ENCODE results near the gene SPATC1L. TPM values are rescaled to one million over a fixed set of nuclear protein-coding genes. Genes with fewer than 3 reads are reported as not detected.

SPATC1L gene
- total and polyA plus RNA-seq, 2 of the 8 experiments (the other 6 are each of a cell fraction or from before 2014, with no cell fraction given): 24.9 to 50.0 TPM

- Histone ChIP-seq H4K20me1 (replicated peaks in 1 of 2; ENCODE audit: control insufficient read depth in 1 of 2, insufficient read depth in 2 of 2, low read length in 2 of 2) (peaks cover 0 to 16% of the 10 kb centered on the region in 2 experiments), H3K4me3 (ENCODE audit: extremely low read depth in 1 of 4, insufficient read depth in 2 of 4, low read depth in 3 of 4, low read length in 4 of 4) (no peak overlapping the region), H3K36me3 (ENCODE audit: control insufficient read depth in 2 of 4, insufficient read depth in 4 of 4, low read length in 3 of 4) (peaks cover 2 to 23% (median 3%) of the 10 kb centered on the region in 4 experiments; a peak in 4 of 8 replicates), H2BK120ac (replicated peaks; ENCODE audit: low read depth, low read length) (no peak overlapping the region), H2BK15ac (ENCODE audit: low read length) (no peak overlapping the region), H3K4ac (replicated peaks; ENCODE audit: insufficient read length, low read depth, low read length) (no peak overlapping the region), H3K79me1 (ENCODE audit: low read depth, low read length) (no peaks in the 10 kb centered on the region), H3K56ac (replicated peaks; ENCODE audit: insufficient read length, low read depth, low read length) (no peak overlapping the region), H3K18ac (ENCODE audit: extremely low read depth, low read length) (no peak overlapping the region), H2AFZ (ENCODE audit: low read length) (no peak overlapping the region), H3K23ac (ENCODE audit: insufficient read length) (no peak overlapping the region), H2BK20ac (ENCODE audit: low read length) (no peak overlapping the region), H3K27me3 (replicated peaks in 1 of 4; ENCODE audit: control insufficient read depth in 3 of 4, extremely low read depth in 1 of 4, insufficient read depth in 3 of 4, low read length in 3 of 4) (no peaks in the 10 kb centered on the region), H3K23me2 (ENCODE audit: low read depth, low read length) (peaks cover 7% of the 10 kb centered on the region; the same call in 1 of the 2 replicates), H3K27ac (ENCODE audit: low read depth, low read length) (no peak overlapping the region), H3K4me1 (replicated peaks in 1 of 4; ENCODE audit: control insufficient read depth in 3 of 4, insufficient read depth in 4 of 4, low read length in 3 of 4) (peaks cover 0 to 7% (median 0%) of the 10 kb centered on the region in 4 experiments; a peak in 2 of 7 replicates), H2BK12ac (ENCODE audit: low read depth, low read length) (no peak overlapping the region), H4K5ac (ENCODE audit: insufficient read length, low read depth, low read length) (no peak overlapping the region), H3K4me2 (ENCODE audit: insufficient read depth in 1 of 2, low read depth in 2 of 2, low read length in 2 of 2) (no peak overlapping the region), H3K9me3 (ENCODE audit: insufficient read depth in 2 of 2, low read depth in 1 of 2, low read length in 1 of 2) (no peaks in the 10 kb centered on the region), H2BK5ac (ENCODE audit: low read depth, low read length) (no peak overlapping the region; the same call in 1 of the 2 replicates), H3K14ac (ENCODE audit: insufficient read length) (no peak overlapping the region), H2AK5ac (ENCODE audit: low read depth, low read length) (no peak overlapping the region), H4K8ac (ENCODE audit: extremely low read depth, insufficient read depth, low read length) (no peak overlapping the region; the same call in 1 of the 2 replicates), H3K79me2 (ENCODE audit: control insufficient read depth in 1 of 2, insufficient read depth in 2 of 2, low read length in 2 of 2) (no peaks in the 10 kb centered on the region), H3K9ac (replicated peaks in 1 of 4; ENCODE audit: extremely low read depth in 1 of 4, low read depth in 3 of 4, low read length in 3 of 4) (no peak overlapping the region), H4K91ac (replicated peaks; ENCODE audit: insufficient read length, low read length) (no peak overlapping the region)
- peak in 1 of 2 experiments; percentile 41 for DNase-seq (ENCODE audit: low read depth in 1 of 2, low spot score in 2 of 2)
- ChIA-PET CTCF (ENCODE audit: partially characterized antibody) (interaction anchor here (1.1 to 1.4 kb wide), 2 partner anchors 18 to 28 kb away, joined by 4 read pairs; no protein-coding TSS in a partner anchor), POLR2A (ENCODE audit: partially characterized antibody) (no interaction called here)
- 92% methylated on average over 36 of the region's 49 CpGs; no CpG with 5 or more reads in 1 of the 2 experiments for WGBS, 2 experiments (ENCODE audit: extremely low coverage in 1 of 2, insufficient coverage in 1 of 2, insufficient read length in 1 of 2, insufficient replicate concordance in 2 of 2, low coverage in 1 of 2, low lambda C conversion rate in 2 of 2, missing lambda C conversion rate in 1 of 2)
- no peak for TF ChIP-seq YY1 (IDR thresholded peaks at IDR 0.05; ENCODE audit: low read depth, low read length)
- TF ChIP-seq USF2 (IDR thresholded peaks at IDR 0.05; ENCODE audit: low read length): no peak
- TF ChIP-seq SUZ12 (IDR thresholded peaks at IDR 0.05; ENCODE audit: low read length): no peak
- TF ChIP-seq RXRA (IDR thresholded peaks at IDR 0.05; ENCODE audit: insufficient read depth, low read depth, low read length): no peak
- no peak for TF ChIP-seq TEAD4 (IDR thresholded peaks at IDR 0.05; ENCODE audit: low read depth, low read length)
- FAIRE-seq: no peak
Observed at GRCh38 chr21:46124926-46125845, 59.1 kb downstream of the SPATC1L start.
